GM11168 (cell line): ENCODE data around the gene CADM4.
"Not testable (repeated sequence)": the region's sequence is repeated elsewhere in the genome, so short reads cannot be mapped to it uniquely, and the experiment has no call there.

Experiments
- in situ Hi-C: fragments of 300-500 bp; cut with MboI; formaldehyde crosslinking; loops from one replicate; pipeline ENCODE4 v1.12.0; 2022; ENCODE audit warnings: low sequenced_read_pairs; ENCODE audit not compliant: unreplicated experiment

CADM4 gene

DNA sequence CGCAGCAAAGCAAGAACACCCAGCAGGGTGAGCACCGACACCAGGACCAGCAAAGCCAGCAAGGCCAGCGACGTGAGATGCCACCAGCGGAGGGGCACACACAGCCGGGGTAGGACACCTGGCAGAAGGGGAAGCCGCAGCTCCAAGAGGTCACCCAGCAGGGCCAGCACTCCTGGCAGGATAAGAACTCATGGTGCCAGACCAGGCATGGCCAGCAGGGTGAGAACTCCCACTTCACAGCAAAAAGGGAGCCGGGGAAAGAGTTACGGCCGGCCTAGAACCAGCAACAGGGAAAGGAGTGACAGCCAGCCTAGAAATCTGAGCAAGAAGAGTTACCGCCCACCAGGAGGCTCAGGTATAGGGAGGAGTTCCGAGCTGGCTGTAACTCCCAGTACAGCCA is 27.3 kb downstream of the CADM4 start:
- in situ Hi-C loops, result no loop called here

DNA sequence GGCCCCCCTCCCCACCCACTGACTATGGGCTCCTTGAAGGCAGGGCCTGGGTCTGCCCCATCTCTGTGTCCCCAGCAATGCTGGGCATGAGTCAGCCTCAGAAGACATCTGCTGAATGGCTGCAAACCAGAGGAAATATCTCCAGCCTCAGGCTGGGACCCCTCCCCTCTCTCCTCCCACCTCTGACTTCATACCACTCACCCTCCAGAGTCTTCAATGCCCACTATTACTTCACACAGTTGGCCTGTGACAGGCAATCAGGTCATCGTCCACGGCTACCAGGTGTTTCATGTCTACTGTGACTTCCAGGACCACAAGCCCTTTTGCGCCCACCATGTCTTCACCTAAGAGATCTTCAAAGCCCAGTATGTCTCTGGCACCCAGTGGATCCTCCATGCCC is 27.9 kb downstream of the CADM4 start, which contains the start of gene SRRM5:
Gene SRRM5 (plus strand): TSS at position 301 of the 400 bp plus-strand sequence. CDS start 34 bp downstream, at position 335.
- in situ Hi-C loops, result no loop called here

DNA sequence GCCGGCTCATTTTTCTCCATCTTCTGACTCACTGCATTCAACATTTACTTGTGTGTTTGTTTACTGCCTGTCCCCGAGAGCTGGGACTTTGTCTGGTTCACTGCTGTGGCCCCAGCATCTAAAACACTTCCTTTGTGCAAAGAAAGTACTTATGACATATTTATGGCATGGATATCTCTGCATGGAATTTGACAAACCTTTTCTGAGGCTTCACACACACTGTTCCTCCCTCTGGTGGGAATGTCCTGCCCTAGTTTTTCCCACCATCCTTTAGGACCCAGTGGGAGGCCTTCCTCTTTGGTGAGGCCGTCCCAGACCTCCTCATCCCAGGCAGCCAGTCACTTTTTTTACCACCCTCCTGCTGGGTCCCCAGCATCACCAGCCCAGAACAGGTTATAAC is 29.2 kb downstream of the CADM4 start:
- in situ Hi-C loops, result no loop called here

DNA sequence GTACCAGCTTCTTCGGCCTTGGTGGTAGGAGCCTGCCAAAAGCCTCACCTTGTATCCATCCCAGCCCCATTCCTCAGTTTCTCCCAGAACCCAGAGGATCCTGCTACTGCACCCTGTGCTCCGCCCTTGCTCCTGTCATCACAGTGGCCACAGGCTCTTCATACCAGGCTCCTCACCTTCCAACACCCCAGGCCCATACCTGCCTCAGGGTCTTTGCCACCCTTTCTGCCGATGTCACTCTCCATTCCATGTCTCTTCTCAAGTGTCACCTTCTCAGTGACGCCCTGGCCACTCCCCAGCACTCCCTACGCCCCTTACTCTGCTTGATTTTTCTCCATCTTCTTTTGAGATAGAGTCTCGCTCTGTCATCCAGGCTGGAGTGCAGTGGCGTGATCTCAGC is 29.8 kb downstream of the CADM4 start:
- in situ Hi-C loops, result no loop called here

DNA sequence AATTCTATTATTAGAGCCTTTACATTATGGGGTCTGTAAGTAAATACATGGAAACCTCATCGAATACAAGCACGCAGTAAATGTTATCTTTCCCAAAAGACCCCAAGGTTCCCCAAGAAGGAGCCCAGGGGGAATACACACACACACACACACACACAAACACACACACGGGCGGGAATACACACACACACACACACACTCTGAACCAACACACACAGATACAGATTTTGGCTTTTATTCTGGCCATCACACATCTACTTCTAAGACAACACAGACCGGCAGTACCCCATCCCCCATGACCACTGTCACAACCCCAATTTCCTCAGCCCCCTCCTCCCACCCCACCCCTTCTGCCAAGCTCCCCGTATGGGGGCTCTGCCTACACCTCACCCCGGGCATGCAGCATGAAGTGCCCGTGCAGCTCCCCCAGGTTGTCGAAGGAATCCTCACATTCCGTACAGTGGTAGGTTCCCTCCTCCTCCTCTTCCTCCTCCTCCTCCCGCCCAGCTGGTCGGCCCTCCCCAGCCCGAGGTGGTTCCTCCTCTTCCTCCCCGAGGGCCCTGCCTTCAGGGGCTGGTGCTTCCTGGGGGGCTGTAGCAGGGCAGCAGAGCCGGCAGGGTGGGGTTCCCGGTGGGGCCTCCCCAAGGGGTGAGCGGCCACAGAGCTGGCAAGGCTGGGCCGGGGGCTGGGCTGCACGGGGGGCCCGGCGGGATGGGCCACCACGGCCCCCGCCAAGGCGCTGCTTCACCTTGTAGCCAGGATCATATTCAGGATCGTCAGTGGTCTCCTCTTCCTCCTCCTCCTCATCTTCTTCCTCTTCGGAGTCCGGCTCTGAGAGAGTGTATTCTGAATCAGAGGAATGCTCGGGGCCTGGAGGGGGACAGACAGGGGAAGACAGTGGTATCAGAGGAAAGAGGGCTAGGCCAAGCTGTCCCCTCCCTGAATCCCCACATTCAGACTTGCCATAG is 32.1 kb downstream of the CADM4 start:
- in situ Hi-C loops, result no loop called here

DNA sequence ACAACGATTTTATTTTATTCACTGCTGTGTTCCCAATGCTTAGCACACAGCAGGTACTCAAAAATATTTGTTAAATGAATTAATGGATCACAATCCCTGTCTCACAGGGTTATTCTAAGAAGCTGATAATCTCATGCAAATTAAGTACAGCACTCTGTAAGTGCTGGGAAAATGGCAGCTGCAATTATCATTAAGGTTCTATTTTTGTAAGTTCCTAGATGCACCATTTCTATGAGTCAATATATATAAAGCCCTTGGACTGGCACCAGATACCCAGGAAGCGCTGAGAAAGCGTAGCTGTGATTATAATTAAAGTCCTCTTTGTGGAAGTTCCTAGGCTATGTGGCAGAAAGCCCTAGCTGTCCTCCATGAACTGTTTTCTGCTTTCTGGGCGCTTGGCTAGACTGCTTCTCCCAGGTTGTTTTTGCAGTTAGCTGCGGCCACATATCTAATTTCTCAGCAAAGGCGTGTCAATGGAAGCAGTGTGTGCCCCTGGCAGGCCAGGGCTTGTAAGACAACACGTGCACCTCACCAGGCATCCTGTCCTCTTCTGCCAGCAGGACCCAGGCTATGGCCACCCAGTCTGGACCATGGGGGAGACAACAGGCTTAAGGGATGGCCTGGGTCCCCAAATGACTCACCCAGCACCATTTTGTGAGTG is 33.0 kb downstream of the CADM4 start:
- in situ Hi-C loops, result no loop called here

DNA sequence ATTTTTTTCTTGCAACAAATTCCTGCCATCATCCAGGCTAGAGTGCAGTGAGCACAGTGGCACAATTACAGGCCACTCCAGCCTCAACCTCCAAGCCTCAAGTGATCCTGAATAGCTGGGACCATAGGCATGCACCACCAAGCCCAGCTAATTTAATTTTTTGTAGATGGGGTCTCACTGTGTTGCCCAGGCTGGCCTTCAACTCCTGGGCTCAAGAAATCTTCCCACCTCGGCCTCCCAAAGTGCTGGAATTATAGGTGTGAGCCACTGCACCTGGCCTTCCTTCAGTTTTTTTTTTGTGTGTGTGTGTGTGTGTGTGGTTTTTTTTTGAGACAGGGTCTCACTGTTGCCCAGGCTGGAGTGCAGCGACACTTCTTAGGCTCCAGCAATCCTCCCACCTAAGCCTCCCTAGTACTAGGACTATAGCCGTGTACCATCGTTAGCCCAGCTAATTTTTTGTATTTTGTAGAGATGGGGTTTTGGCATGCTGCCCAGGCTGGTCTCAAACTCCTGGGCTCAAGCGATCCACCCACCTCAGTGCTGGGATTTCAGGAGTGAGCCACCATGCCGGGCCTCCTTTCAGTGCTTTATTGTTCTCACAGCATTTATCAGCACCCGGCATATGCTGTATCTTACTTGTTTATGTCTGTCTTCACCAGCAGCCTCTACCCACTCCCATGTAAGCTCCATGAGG is 33.6 kb downstream of the CADM4 start:
- in situ Hi-C loops, result no loop called here

DNA sequence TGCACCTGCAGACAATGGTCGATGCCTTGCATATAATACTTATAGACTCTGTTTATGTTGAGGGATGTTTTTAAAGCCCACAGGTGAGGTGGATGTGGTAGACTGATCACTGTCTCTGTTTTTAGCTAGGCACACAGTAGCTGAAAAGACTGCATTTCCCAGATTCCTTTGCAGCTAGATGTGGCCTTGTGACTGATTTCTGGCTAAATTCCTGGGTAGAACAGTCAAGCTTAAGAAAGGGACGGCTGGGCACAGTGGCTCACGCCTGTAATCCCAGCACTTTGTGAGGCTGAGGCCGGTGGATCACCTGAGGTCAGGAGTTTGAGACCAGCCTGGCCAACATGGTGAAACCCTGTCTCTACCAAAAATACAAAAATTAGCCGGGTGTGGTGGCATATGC is 39.3 kb downstream of the CADM4 start:
- in situ Hi-C loops, result not testable (repeated sequence)

DNA sequence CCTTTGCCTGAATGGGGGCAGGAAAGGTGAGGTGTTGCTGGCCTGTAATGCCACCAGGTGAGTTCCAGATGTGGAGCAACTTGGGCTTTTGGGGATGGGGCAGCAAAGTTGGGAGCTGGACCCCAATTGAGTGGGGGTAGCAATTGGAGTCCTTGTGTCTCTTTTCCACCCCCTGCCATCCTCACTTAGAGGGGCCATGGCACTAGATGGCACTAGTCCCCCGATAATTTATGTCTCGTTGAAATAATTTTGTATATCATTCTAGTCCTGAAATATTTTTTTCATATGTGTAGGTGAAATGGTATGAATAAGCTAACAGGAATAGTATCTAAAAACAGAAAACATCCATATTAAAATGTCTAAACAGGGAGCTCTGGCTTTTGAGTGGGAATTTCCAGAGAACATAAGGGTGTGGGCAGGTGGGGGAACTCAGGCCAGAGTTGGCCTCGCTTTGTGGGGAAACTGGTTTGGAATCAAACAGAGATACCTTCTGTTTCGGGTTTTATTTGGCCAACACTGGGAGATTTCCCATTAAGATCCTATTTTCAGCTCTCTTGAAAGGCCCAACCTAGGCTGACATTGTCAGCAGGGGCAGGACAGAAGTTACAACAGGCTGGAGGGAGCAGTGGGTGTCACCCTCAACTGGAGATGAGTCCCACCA is 39.9 kb downstream of the CADM4 start:
- in situ Hi-C loops, result no loop called here

DNA sequence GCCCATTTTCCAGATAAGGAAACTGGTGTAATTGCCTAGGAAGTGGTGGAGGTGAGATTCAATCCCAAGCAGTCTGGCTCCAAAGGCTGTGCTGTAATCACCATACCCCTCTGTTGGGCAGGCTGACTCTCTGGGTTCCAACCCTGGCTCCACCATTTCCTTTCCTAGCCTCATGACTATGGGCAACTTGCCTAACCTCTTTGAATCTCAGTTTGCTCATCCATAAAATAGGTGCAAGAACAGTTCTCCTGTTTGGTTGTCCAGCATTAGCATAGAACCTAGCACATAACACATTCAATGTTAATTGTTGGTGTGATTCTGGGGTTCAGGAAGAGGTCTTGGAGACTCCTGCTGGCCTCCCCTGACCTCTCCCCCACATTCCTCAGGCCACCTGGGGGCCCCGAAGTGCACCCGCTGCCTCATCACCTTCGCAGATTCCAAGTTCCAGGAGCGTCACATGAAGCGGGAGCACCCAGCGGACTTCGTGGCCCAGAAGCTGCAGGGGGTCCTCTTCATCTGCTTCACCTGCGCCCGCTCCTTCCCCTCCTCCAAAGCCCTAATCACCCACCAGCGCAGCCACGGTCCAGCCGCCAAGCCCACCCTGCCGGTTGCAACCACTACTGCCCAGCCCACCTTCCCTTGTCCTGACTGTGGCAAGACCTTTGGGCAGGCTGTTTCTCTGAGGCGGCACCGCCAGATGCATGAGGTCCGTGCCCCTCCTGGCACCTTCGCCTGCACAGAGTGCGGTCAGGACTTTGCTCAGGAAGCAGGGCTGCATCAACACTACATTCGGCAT is 41.0 kb downstream of the CADM4 start:
- in situ Hi-C loops, result no loop called here

DNA sequence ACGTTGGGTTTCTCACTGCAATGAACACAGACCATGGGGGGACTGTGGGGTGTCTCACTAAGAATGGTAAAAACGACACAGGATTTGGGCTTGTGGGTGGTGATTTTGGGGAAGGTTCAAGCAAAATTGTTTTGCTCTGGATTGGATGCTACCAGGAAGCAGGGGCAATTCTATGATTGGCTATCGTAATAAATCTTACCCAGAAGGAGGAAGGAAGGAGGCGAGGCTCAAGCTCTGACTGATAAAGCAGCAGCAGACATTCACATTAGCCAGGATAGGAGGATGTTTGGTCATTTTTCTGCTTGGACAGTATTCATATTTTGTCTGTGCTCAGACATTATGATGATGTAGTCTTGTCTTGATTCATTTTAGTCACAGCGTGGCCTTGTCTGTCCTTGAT is 41.8 kb downstream of the CADM4 start:
- in situ Hi-C loops, result no loop called here

DNA sequence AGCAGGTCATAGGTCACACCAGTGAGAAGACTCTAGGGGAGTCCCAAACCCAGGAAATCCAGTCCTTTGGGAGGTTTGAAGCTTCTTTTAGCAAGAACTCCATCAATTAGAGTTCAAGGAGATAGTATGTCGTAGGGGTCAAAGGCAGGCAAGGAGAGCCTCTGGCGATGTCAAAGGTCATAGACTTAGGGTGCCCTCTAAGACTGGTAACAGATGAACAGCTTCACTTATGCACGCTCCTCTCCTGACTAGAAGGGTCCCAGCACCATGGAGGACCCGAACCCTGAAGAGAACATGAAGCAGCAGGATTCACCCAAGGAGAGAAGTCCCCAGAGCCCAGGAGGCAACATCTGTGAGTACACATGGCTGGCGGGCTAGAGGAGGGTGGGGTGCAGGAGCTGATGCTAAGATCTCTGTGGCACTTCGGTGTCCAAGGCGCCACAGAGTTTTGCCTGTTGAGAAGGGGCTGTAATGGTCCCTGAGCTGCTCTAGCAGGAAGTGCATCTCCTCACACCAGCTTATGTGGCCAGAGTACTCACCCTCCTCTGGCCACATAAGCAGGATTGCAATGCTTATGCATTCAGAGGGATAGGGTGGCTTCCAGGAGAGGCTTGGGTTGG is 42.7 kb downstream of the CADM4 start:
- in situ Hi-C loops, result no loop called here

DNA sequence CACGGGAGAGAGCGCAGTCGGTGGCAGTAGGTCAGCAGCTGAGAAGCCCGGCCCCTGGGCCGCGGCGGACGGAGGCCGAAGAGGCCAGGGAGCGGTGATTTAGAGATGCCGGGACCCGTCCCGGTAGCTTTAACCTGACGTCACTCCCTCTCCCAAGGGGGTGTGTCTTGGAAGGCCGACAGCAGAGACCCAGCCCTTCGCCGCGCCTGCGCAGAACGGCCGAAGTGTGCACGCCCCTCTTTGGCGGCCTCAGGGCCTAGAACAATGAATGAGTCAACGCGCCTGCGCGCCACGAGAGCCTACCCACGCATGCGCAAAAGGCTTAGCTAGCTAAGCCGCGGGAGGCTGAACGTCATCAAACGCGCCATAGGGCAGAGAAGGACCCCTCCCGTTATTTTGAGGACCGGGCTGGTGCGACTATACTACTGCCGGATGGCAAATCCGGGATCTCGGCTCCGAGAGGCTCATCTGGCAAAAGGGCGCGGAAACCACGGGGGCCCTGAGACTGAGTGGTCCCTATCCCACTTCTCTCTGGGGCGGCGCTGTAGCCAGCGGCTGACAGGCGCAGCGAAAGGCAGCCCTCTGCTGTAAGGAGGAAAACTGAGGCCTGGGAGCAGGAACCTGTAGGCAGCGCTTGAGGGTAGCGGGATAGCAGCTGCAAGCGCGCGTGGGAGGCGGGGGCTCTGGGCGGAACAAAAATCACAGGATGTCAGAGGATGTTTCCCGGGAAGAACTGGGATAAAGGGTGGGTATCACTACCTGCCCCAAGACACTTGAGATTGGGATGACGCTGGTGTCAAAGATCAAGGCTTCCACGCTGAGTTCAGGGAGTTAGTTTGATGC is 43.4 kb downstream of the CADM4 start, which contains the start of the genes IRGQ and ZNF576:
Gene IRGQ (minus strand): TSS at position 136 of the 843 bp plus-strand sequence. CDS start 796 bp downstream, outside the sequence.
Gene ZNF576 (plus strand): TSS at position 597 of the 843 bp plus-strand sequence. CDS start 514 bp downstream, outside the sequence.
- in situ Hi-C loops, result no loop called here

DNA sequence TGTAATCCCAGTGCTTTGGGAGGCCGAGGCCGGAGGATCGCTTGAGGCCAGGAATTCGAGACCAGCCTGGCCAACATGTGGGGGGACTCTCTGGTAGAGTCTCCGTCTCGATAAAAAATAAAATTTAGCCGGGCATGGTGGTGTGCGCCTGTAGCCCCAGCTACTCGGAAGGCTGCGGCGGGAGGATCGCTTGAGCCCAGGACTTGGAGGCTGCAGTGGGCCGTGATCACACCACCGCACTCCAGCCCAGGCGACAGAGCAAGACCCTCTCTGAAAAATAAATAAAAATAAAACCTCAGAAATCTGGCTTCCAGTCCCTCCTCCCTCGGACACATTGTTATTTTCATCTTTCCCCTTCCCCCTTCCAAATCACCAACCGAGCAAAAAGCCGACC is 44.0 kb downstream of the CADM4 start:
- in situ Hi-C loops, result no loop called here

DNA sequence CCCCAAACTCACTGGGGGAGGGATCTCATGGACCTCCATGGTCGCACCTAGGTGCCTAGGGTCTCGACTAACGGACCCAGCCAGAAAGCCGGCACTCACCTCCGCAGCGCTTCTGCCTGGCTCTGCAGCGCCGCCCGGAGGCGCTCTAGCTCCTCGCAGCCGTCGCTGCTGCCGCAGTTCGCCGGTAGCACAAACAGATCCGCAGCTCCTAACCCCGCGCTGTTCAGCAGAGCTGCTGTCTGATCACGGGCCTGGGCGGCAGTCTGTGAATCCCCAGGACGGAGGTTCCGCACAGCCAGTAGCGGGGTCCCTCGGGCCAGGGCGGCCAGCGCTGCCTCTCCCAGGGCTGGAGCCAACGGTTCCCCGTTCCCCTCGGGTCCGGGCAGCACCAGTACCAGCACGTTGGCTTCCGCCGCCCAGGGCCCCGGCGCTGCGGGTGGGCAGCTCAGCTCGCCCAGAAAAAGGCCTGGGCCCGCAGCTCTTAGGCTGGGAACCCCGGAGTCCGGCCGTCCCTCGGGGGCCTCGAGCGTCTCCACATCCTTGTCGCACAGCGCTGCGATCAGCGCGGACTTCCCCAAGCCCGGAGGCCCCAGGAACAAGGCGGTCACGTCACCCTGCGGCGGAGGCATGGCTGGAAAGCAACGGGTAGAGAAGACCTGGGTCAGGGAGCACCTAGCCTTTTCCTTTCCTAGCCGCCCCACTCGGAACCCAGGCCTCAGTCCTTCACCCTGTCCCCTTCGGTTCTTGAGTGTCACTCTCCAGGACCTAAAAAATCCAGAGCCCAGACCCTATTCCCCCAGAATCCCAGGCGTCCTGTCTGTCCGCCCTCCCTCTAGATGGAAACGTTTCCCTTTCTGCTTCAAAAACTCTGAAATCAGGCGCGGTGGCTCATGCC is 44.7 kb downstream of the CADM4 start:
- in situ Hi-C loops, result no loop called here

DNA sequence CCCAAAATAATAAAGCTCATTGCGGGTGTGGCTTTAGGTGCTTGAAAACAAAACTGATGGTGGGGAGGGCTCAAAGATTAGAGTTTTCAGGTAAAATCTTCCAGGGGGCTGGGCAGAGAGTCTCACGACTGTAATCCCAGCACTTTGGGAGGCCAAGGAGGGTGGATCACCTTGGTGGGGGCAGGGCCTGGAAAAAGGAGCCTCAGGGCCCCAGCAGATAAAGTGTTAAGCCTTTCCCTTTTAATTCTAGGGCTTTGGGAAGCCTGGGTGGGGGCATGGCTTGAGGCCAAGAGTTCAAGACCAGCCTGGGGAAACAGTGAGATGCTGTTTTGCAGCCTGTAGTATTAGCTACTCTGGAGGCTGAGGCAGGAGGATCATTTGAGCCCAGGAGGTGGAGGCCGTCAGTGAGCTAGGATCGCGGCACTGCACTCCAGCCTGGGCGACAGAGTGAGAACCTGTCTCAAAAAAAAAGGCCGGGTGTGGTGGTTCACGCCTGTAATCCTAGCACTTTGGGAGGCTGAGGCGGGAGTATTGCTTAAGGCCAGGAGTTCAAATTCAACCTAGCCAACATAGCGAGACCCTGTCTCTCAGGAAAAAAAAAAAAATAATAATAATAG is 45.5 kb downstream of the CADM4 start:
- in situ Hi-C loops, result no loop called here
